Activated CD4-positive, CD25-positive, alpha-beta regulatory T cell (primary cell): ENCODE results near the gene NBAS.
"Not testable (repeated sequence)": the region's sequence is repeated elsewhere in the genome, so short reads cannot be mapped to it uniquely, and the experiment has no call there.

ENCODE experiments used
- DNase-seq, 4 experiments: peaks; one replicate each; lab custom pipeline; 2025; lab: John Stamatoyannopoulos, UW

Gene NBAS

DNA sequence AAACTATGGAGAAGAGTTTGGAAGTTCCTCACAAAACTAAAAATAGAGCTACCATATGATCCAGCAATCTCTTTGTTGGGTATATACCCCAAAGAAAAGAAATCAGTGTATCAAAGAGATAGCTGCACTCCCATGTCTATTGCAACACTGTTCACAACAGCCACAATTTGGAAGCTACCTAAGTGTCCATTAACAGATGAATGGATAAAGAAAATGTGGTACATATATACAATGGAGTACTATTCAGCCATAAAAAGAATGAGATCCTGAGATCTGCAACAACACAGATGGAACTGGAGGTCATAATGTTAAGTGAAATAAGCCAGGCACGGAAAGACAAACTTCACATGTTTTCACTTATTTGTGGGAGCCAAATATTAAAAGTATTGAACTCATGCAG is 350.6 kb downstream of the NBAS start:
- not testable (repeated sequence) for DNase-seq

DNA sequence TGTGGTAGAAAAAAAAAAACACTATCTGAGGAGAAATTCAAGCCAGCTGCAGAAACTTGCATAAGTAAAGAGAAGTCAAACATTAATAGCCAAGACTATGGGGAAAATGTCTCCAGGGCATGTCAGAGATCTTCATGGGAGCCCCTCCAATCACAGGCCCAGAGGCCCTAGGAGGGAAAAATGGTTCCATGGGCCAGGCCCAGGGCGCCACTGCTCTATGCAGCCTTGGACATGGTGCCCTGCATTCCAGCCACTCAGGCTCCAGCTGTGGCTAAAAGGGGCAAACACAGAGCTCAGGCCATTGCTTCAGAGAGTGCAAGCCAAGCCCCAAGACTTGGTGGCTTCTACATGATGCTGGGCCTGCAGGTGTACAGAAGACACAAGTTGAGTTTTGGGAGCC is 354.7 kb downstream of the NBAS start:
- no peak for DNase-seq

- no peak for DNase-seq
Measured at GRCh38 chr2:15205562-15205961, 355.6 kb downstream of the NBAS start.

GRCh38 chr2:15201009-15201408 is 360.1 kb downstream of the NBAS start:
- no peak for DNase-seq

GRCh38 chr2:15200581-15200980 is 360.6 kb downstream of the NBAS start:
- DNase-seq, result no peak

DNA sequence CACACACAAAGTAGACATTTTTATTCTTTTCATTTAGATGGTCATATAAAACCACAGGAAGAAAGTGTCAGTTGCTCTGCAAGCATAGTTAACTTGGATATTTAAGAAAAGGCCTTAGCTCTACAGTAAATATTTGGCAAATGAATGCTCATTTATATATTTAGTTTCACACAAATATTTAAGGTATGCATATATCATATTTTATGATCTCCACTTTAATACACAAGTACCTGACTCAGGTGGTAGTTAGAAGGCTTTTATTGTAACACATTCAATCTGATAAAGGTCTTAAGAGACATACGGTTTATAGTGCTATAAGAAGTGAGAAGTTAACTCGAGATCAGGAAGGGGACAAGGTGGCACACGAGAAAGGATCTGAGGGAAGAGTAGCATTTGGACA is 363.1 kb downstream of the NBAS start:
- DNase-seq, result no peak

GRCh38 chr2:15195813-15196212 is 365.3 kb downstream of the NBAS start:
- DNase-seq, result no peak

DNA sequence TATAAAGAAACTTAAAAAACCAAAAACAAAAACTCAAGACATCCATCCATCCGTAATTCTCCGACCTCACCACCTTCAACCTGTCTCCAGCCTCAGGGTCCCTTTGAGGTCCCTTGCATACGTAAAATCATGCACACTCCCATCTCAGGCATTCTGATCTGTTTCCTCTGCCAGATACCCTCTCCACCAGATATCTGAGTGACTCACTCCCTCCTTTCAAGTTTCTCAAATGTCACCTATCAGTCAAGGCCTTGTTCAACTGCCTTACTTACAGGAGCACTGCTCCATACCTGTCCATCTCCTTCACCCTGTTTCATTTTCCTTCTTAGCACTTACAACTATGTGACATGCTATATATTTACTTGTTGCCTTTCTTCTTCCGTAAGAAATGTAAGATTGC is 369.3 kb downstream of the NBAS start:
- no peak for DNase-seq

- no peak for DNase-seq
Measured at GRCh38 chr2:15189216-15189615, 371.9 kb downstream of the NBAS start.

- DNase-seq, result no peak
Measured at GRCh38 chr2:15187702-15188101, 373.4 kb downstream of the NBAS start.

- no peak for DNase-seq
Measured at GRCh38 chr2:15186118-15186517, 375.0 kb downstream of the NBAS start.

DNA sequence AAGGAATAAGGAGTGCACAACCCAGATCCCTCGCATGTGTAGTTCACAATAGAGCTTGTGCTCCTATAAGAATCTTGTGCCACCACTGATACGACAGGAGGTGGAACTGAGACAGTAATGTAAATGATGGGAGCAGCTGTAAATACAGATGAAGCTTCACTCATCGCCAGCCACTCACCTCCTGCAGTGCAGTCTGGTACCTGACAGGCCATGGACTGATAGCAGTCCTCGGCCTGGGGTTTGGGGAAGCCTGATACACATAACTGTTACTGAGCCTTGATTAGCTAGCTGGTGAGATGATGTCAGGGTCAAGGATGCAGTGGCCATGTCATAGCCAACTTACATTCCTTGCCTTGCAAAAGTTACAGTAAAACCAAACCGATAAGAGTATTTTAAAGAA is 376.6 kb downstream of the NBAS start:
- no peak for DNase-seq

- no peak for DNase-seq
Measured at GRCh38 chr2:15182275-15182674, 378.9 kb downstream of the NBAS start.

- DNase-seq, result no peak
Measured at GRCh38 chr2:15181092-15181745, 379.9 kb downstream of the NBAS start.

DNA sequence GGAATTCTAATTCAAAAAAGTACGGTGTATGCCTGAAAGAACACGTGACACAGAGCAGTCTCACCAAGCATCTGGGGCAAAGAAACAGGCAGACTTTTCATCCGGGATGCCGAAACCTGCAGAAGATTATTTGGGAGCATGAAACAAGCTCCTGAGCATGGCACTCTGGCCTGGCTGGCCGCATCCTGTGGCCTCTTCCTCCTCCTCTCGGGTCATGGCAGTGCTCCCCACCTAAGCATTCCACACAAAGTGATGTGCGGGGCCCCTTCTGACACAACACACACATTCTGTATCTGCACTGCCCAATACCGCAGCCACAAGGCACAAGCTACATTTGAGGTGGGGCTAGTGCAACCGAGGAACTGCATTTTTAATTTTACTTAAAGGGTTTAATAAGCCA is 380.8 kb downstream of the NBAS start:
- DNase-seq, result no peak

- no peak for DNase-seq
Measured at GRCh38 chr2:15178946-15179345, 382.2 kb downstream of the NBAS start.

DNA sequence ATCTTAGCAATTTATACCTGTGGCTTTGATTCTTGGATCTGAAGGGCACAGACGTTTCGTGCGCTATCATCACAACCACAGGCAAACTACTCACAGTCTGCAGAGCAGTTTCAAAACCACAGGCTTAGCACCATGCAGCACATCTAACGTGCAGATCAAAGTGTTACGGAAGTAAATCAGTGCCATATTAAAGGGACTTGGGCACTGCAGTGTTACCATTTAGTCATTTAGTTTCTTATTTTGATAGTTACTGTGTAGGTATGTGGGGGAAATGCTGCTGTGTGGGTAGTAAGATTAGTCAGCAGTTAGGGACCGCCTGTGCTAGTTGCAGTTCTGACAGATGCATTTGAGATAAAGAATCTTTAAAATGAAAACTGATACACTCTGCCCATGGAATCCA is 384.0 kb downstream of the NBAS start:
- peak in 2 of 4 experiments; percentile 8 to 28 for DNase-seq

GRCh38 chr2:15176604-15177003 is 384.5 kb downstream of the NBAS start:
- DNase-seq, result no peak

- DNase-seq, result no peak
Measured at GRCh38 chr2:15174567-15174966, 386.6 kb downstream of the NBAS start.

DNA sequence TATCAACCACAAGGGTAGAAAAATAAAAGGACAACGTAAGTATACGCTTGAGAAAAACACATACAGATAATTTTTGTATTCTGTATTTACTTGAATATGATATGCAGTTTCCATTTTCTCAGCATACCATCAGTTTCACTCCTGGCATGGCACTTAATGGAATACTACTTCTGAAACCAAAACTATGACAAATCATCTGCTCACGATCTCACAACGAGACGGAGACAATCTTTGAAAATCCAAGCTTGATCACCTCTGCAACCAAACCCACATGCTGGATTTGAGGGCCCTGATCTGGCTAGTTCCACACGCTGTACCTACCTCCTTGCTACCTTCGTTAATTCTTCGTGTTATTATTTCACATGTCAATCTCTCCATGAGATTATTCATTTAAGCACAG is 387.6 kb downstream of the NBAS start:
- DNase-seq, result no peak

DNA sequence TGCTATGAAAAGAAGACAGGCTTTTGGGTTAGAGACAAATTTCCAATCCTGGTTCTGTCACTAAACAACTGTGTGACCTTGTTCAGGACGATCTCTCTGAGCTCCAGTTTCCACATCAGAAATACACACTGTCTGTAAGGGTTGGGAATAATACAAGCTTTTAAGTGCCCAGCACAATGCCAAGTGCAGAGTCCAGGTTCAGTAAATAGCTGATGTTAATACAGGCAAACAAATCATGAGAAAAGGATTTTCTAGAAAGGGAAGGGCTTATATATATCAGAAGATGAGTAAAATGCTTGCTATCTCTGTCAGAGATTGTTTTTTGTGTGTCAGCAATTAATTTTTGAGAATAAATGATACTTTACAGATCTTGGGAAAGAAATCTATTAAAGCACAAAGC is 388.3 kb downstream of the NBAS start:
- no peak for DNase-seq

- DNase-seq, result no peak
Measured at GRCh38 chr2:15170070-15170775, 390.9 kb downstream of the NBAS start.

GRCh38 chr2:15169326-15170069 is 391.6 kb downstream of the NBAS start:
- no peak for DNase-seq
